Rectal smooth muscle tissue (tissue), 1 donor: ENCODE results near the gene ANKRD10.
"Not testable (repeated sequence)": the region's sequence is repeated elsewhere in the genome, so short reads cannot be mapped to it uniquely, and the experiment has no call there.

Experiments used
- H3K27ac ChIP-seq: one replicate; pipeline ENCODE4 v1.7.0; 2013; ENCODE audit warnings: low read depth, low read length, inconsistent platforms
- H3K27me3 ChIP-seq: one replicate; pipeline ENCODE4 v1.7.0; 2013; ENCODE audit warnings: low read length; ENCODE audit not compliant: control insufficient read depth, insufficient read depth
- H3K36me3 ChIP-seq: one replicate; pipeline ENCODE4 v1.7.0; 2013; ENCODE audit warnings: low read length; ENCODE audit not compliant: control insufficient read depth, insufficient read depth
- H3K4me1 ChIP-seq: one replicate; pipeline ENCODE4 v1.7.0; 2013; ENCODE audit warnings: low read length; ENCODE audit not compliant: control insufficient read depth, insufficient read depth
- H3K4me3 ChIP-seq: one replicate; pipeline ENCODE4 v1.7.0; 2013; ENCODE audit warnings: low read length
- H3K9ac ChIP-seq: one replicate; pipeline ENCODE4 v1.7.0; 2013; ENCODE audit warnings: low read length

Gene ANKRD10

DNA sequence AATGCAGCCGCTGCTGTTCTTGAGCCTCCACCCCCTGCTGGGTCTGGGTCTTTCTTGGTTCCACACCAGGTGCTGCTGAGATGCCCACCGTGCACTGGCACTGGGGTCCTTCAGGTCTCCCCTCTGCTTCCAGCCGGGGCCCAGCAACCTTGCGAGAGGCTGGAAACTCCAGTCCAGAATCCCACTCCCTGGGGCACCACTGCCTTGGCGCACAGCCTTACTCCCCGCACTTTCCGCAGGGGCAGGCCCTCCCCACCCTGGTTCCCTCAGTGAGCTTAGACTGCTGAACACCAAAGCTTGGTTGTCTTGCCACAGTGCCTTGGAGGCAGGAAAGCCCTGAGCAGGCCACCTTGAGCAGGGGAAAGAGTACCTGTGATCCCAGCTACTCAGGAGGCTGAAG is 60.0 kb downstream of the ANKRD10 start:
- H3K4me1 ChIP-seq: no peaks in the 10 kb centered on the region
- no peak overlapping the region for H3K27ac ChIP-seq
- H3K9ac ChIP-seq: no peak overlapping the region
- H3K27me3 ChIP-seq: no peaks in the 10 kb centered on the region
- H3K36me3 ChIP-seq: no peaks in the 10 kb centered on the region
- H3K4me3 ChIP-seq: no peak overlapping the region

GRCh38 chr13:110853235-110853721 is 61.6 kb downstream of the ANKRD10 start:
- H3K4me3 ChIP-seq: no peak overlapping the region
- H3K36me3 ChIP-seq: no peaks in the 10 kb centered on the region
- H3K9ac ChIP-seq: no peak overlapping the region
- H3K4me1 ChIP-seq: no peaks in the 10 kb centered on the region
- H3K27me3 ChIP-seq: no peaks in the 10 kb centered on the region
- H3K27ac ChIP-seq: no peak overlapping the region

GRCh38 chr13:110850840-110851239 is 64.0 kb downstream of the ANKRD10 start:
- H3K36me3 ChIP-seq: no peaks in the 10 kb centered on the region
- no peaks in the 10 kb centered on the region for H3K4me1 ChIP-seq
- H3K4me3 ChIP-seq: no peak overlapping the region
- H3K27me3 ChIP-seq: no peaks in the 10 kb centered on the region
- H3K27ac ChIP-seq: no peak overlapping the region
- H3K9ac ChIP-seq: no peak overlapping the region

DNA sequence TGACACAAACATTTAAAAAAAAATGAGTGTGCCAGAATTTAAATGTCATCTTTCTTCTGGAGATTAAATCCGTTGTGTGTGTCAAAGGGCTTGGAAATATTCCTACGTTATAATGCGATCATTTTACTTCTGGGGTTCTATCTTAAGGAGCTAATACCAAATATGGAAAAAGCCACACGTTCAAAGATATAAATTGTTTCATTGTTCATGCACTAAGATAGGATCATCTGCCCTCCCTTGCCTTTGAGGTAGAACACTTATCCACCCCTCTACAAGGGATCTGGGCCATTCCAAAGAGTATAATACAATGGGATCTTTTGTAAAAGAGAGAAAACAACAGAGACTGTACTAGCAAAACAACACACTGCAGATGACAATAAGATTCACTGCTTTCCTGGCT is 64.9 kb downstream of the ANKRD10 start:
- H3K27me3 ChIP-seq: no peaks in the 10 kb centered on the region

GRCh38 chr13:110845520-110845919 is 69.3 kb downstream of the ANKRD10 start:
- Histone ChIP-seq H3K4me1 (no peaks in the 10 kb centered on the region), H3K27ac (no peak overlapping the region), H3K36me3 (no peaks in the 10 kb centered on the region), H3K9ac (no peak overlapping the region), H3K4me3 (no peak overlapping the region), H3K27me3 (no peaks in the 10 kb centered on the region)

More for the DNA sequence above, 64.9 kb downstream of the ANKRD10 start:
- H3K27ac ChIP-seq: no peak overlapping the region
- no peaks in the 10 kb centered on the region for H3K36me3 ChIP-seq
- no peak overlapping the region for H3K9ac ChIP-seq
- H3K4me1 ChIP-seq: no peaks in the 10 kb centered on the region
- no peak overlapping the region for H3K4me3 ChIP-seq

DNA sequence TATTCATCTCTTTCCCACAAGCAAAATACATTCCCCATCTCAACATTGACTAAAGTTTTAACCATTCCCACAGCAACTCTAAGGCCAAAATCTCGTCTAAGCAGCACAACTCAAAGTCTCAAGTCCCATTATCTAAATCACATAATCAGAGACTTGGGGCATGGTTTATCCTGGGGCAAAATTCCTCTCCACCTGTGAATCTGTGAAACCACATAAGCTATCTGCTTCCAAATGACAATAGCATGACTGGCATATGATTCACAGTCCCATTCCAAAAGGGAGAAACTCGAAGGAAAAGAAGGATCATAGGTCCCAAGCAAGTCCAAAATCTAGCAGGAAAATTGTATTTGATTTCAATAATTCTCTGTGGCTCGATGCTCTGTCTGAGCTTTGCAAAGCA is 73.0 kb downstream of the ANKRD10 start:
- Histone ChIP-seq H3K9ac (no peak overlapping the region), H3K27ac (no peak overlapping the region), H3K4me1 (no peaks in the 10 kb centered on the region), H3K27me3 (no peaks in the 10 kb centered on the region), H3K4me3 (no peak overlapping the region), H3K36me3 (no peaks in the 10 kb centered on the region)

DNA sequence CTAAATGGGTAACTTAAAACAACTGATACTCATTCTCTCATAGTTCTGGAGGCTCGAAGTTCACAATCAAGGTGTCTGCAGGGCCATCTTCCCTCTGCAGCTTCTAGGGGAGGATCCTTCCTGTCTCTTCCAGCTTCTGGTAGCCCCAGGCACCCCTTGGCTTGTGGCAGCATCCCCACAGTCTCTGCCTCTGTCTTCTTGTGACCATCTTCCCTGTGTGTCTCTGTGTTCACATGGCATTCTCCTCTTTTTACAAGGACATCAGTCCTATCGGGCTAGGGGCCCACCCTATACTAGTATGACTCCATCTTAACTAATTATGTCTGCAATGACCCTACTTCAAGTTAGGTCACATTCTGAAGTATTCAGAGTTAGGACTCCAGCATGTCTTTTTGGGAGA is 73.5 kb downstream of the ANKRD10 start:
- H3K4me1 ChIP-seq: no peaks in the 10 kb centered on the region
- no peak overlapping the region for H3K27ac ChIP-seq
- H3K36me3 ChIP-seq: no peaks in the 10 kb centered on the region
- H3K9ac ChIP-seq: no peak overlapping the region
- no peaks in the 10 kb centered on the region for H3K27me3 ChIP-seq
- H3K4me3 ChIP-seq: no peak overlapping the region

DNA sequence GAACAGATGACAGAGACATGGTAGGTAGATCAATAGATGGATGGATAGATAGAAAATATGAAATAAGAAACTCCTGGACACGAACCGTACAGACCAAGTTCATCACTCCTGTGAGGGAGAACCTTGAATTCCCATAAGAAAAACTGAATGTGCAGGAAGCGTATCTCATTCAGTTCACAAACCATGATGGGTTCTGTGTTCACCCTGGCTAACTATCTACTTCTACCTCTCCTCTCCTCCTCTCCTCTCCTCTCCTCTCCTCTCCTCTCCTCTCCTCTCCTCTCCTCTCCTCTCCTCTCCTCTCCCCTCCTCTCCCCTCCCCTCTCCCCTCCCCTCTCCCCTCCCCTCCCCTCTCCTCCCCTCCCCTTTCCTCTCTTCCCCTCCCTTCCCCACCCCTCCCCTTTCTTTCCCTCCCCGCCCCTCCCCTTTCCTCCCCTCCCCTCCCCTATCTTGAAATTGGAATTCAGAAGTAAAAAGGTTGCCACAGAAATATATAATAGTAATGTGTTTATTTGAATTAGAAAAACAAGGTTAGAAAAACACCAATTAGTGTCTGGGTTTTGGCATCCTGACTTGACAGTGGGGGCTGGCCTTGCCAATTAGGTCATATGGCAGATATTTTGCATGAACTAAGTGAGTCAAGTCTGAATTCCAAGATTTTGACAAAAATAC is 75.9 kb downstream of the ANKRD10 start:
- H3K27me3 ChIP-seq: no peaks in the 10 kb centered on the region
- no peaks in the 10 kb centered on the region for H3K4me1 ChIP-seq
- H3K4me3 ChIP-seq: no peak overlapping the region
- H3K9ac ChIP-seq: no peak overlapping the region
- no peaks in the 10 kb centered on the region for H3K36me3 ChIP-seq
- H3K27ac ChIP-seq: no peak overlapping the region

GRCh38 chr13:110838116-110838515 is 76.8 kb downstream of the ANKRD10 start:
- H3K9ac ChIP-seq: no peak overlapping the region
- no peak overlapping the region for H3K27ac ChIP-seq
- H3K27me3 ChIP-seq: no peaks in the 10 kb centered on the region
- no peaks in the 10 kb centered on the region for H3K4me1 ChIP-seq
- no peaks in the 10 kb centered on the region for H3K36me3 ChIP-seq
- no peak overlapping the region for H3K4me3 ChIP-seq

- not testable (repeated sequence) for H3K4me1 ChIP-seq, H3K36me3 ChIP-seq, H3K27ac ChIP-seq, H3K27me3 ChIP-seq, H3K4me3 ChIP-seq, H3K9ac ChIP-seq
Measured at GRCh38 chr13:110837397-110838061, 77.3 kb downstream of the ANKRD10 start.

- H3K4me1 ChIP-seq: no peaks in the 10 kb centered on the region
- H3K27me3 ChIP-seq: no peaks in the 10 kb centered on the region
- no peak overlapping the region for H3K27ac ChIP-seq
- H3K4me3 ChIP-seq: no peak overlapping the region
- H3K9ac ChIP-seq: no peak overlapping the region
- H3K36me3 ChIP-seq: no peaks in the 10 kb centered on the region
Measured at GRCh38 chr13:110836605-110836903, 78.3 kb downstream of the ANKRD10 start.

DNA sequence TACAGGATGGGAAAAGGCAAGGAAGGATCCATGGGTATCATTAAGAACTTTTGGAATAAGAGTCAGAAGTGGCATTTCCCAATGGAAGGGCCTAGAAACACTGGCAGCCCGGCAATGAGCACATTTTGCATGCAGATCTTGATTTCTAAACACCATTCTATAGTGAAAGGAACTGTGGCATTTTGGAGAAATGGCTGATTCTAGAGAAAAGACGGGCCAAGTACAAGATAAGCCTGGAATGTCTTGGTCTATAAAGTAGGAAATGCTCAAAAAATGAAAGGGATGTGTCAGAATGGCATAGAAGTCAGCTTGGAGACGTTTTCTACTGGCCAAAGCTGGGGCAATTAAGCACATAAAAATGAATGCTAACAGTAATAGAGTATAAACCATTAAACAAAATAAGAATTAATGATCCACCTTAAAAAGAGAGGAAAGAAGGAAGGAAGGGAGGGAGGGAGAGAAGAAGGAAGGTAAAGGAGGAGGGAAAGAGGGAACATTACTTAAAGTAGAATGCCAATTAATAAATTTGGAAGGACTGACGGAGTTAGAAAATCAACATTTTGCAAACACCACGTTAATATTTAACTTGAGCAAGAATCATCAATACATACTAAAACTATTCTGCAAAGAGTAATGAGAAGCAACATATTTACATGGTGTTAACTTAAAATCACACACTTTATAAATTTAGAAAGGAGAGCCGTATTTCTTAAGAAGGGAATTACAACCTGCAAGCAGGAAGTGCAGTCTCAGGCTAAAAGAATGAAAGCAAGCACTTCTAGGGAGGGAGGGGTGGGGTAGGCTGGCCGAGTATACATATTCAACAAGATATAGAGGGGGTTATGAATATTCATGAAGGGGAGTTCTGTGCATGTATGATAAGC is 78.9 kb downstream of the ANKRD10 start:
- Histone ChIP-seq H3K4me1 (no peaks in the 10 kb centered on the region), H3K27ac (no peak overlapping the region), H3K4me3 (no peak overlapping the region), H3K9ac (no peak overlapping the region), H3K36me3 (no peaks in the 10 kb centered on the region), H3K27me3 (no peaks in the 10 kb centered on the region)
